Activated CD8-positive, alpha-beta memory T cell treated with anti-CD3 and anti-CD28 coated beads for 1 hour (primary cell): ENCODE measurements around the gene RALGPS1.
"Not testable (repeated sequence)": the region's sequence is repeated elsewhere in the genome, so short reads cannot be mapped to it uniquely, and the experiment has no call there.

Experiments used
- DNase-seq, 2 donors: peaks; one replicate each; pipeline ENCODE4 v3.0.0-alpha.2; 2020; ENCODE audit warnings: low read depth in 1 of 2; ENCODE audit errors: extremely low read depth in 1 of 2

Gene RALGPS1

DNA sequence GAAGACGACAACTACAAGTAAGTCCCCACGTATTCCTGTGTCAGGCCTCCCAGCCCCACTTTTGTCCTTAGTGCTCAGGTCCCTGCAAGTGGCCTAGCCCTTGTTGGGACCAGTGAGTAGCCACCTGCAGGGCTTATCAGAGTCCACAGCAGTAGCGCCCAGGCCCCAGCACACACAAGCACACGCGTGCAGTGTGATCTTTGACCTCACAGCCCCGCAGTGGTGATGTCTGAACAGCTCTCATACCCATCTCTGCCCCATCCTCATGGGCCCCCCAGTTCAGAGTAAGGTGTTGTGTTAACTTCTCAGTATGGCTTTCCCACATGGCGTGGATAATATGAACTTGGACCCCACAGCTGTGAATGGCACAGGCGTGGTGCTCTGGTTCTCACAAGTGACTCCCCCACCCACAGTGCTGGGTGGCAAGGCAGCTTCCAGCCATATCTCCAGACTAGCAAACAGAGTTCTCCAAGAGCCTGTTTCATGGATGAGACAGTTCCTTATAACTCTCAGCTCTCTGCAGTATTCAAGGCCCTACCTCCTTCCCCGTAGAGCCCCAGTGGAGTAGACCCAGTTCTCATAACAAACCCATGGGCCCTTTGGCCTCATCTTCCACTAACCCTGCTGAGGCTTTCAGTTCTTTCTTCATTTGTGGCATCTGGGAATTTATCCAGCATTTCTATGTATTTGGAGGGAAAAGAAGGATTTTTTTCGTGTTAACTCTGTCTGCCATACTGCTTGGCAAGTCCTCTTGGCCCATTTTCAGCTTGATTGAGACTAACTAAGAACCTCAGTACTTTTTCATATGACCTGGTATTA lies 254.4 kb downstream of the RALGPS1 start:
- no peak for DNase-seq

DNA sequence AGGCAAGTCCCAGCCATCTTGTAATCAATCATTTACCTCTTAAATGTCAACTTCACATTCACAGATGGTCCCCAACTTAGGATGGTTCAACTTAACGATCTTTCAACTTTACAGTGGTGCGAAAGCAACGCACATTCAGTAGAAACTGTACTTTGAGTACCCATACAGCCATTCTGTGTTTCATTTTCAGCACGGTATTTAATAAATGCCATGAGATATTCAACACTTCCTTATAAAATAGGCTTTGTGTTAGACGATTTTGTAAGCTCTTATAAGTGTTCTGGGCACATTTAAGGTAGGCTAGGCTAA lies 254.9 kb downstream of the RALGPS1 start:
- DNase-seq, result no peak

DNA sequence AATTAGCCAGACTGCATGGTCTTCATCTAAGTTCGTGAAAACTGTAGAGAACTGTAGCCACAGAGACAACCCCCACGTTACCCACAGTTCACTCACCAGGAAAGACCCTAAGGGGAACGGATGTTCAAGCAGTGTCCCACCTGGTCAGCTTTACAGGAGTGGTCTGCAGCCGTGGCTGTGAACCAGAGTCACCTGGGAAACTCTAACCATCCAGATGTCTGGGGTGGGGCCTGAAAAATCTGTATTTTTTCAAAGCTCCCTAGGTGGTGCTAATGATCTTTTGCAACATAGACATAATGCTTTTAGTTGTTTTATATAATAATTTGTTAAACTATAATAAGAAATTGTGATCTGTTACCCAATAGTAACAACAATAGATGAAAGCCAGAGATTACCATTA lies 255.5 kb downstream of the RALGPS1 start:
- DNase-seq, result no peak

DNA sequence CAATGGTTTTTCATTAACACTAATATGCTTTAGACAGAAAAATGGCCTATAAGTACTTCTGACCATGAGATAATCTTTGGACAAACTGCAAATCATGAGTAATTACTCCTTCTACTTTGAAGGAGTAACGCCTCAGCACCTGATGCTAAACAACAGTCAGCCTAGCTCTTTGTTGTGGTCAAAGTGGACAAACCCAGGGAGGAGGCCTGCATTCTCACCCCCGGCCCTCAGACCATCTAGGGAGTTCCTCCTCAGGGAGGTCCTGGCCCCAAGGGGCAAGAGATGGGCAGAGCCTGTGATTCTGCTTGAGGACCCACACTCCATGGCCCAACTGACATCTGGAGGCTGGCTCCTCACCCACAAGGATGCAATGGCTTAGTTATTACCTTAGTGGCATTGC lies 256.1 kb downstream of the RALGPS1 start:
- DNase-seq, result no peak

DNA sequence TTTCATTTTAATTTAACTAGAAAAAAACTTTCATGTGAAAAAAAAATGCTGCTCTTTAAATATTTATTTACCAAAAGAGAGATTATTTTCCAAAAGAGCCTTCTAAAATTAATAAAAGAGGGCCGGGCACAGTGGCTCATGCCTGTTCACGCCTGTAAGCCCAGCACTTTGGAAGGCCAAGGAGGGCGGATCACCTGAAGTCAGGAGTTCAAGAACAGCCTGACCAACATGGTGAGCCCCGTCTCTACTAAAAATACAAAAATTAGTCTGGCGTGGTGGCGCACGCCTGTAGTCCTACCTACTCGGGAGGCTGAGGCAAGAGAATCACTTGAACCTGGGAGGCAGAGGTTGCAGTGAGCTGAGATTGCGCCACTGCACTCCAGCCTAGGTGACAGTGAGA lies 256.8 kb downstream of the RALGPS1 start:
- not testable (repeated sequence) for DNase-seq

DNA sequence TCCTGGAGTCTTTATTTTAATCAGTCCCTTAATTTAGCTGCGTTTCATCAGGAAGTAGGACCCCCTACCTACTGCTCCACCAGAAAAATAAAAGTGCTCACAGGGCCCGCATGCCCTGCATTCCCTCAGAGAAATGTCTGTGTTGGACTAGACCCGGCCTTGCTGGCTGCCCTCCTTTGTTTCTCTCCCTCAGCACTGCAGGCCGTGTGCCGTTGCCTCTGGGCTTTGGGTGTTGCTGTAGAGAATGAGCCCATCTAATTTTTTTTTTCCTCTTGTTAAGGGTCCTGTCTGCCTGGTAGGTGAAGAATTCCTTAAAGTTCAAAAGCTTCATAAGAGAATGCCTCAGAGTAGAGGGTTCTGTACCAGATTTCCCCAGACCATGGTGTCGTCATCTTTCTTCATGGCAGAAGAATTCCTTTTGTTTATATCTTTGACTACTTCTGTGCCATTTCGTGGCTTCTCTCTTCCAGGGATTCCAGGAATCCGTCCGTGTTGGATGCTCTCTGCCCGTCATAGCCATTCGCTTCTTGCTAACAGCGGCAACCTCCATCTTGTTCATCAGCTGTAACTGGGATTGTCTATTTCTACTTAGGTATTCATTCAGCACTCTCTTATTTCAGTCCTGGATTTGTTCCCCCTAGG lies 257.6 kb downstream of the RALGPS1 start:
- no peak for DNase-seq

DNA sequence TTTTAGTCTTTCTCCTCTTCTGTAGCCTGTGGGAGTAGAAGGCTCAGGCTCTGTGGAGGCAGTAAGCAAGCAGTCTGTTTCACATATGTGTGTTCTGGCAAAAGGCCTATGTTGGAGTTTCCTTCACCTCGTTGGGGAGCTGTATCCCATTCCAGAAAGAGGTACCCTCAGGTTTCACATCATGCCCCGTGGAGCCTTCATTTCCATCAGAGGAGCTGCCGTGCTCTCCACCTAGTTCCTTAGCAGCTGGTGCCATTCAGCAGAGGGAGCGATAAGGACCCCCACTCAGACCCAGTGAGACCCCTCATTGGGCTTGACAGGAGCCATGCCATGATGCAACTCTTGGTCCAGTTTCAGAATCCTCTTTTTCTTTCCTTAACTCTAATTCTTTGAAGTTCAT lies 258.5 kb downstream of the RALGPS1 start:
- no peak for DNase-seq

DNA sequence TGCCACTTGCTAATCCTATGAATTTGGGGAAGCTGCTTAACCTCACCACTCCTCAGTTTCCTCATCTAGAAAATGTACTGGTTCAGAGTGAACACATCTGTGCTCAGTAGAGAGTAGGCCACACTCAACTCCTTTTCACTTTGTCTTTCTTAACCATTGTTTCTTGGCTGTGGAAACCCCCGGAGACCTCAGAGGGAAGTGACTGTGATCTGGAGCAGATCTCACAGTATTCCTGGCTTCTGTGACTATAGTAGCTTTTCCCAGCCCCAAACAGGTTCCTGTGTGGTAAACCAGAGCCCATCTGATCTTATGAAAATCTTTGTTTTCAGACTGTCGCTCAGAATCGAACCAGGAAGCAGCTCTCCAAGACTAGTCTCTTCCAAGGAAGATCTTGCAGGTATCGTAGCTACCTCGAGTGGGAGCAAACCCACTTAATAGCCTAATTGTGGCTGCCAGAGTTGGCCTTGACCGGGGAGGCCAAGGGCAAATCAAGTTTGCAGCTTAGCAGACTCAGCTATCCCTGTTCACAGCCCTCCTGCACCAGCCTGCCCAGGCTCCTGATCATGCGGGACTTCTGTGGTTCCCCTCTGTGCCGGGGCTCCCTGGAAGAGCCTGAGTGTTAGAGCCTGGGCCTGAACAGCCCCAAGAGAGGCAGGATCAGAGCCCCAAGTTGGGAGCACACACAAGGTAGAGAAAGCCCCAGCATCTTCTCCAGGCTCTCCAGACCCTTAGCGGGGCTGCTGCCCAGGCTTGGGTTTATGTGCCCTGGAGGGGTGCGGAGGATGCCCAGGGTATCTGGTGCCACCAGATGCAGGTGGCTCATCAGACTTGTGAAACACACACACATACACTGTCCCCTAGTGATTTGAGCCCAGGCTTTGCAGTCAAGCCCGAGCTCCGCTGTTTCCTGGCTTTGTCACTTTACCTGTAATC lies 260.1 kb downstream of the RALGPS1 start:
- no peak for DNase-seq

DNA sequence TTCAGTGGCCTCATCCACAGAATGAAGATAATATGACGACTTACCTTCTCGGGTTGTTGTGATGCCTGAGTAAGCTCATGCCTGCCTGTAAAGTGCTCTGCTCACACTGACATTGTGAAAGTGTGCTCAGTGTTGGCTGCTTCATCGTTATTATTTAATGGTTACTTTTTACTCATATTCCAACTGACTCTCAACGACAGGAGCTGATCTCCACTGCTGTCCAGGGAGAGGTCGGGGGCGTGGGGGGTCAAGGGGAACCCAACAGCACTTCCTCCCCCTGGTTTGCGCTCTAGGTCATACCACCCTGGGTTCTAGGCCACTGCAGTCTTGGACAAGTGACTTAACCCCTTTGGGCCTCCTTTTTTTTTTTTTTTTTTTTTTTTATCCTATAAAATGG lies 260.7 kb downstream of the RALGPS1 start:
- DNase-seq, result no peak

DNA sequence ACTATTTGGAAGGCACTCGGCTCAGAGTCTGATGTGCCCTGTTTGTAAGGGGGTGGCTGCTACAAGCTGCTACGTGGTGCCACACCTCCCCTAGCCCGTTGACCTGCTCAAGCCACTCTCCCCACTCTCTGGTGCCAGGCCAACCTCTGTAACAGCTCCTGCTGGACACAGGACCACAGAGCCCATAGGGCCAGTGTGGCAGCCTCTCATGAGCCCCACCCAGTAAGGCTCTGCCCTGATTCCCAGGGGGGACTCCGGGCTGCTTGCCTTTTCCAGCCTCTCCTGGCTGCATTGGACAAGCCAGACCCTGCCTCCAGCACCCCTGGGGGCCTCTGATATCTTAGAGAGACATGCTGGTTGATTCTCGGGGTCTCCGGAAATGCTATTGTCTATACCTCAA lies 261.2 kb downstream of the RALGPS1 start:
- no peak for DNase-seq

DNA sequence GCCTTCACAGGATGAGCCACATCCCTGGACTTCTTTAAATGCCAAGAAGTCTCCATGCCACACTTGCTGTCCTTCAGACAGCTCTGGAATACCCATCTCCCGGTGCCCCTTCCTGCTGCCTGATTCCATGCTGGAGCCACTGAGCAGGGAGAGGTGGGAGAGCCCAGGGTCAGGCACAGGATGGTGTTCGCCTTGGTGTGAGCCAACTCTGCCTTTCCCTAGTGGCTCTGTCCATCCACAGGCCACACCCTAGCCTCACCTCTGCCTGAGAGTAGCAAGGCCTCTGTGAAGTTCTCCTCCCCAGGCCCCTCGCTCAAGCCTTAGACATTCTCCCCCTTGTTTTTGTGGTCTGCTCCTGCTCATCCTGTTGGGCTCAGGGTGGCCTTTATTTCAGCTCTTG lies 262.0 kb downstream of the RALGPS1 start:
- no peak for DNase-seq

DNA sequence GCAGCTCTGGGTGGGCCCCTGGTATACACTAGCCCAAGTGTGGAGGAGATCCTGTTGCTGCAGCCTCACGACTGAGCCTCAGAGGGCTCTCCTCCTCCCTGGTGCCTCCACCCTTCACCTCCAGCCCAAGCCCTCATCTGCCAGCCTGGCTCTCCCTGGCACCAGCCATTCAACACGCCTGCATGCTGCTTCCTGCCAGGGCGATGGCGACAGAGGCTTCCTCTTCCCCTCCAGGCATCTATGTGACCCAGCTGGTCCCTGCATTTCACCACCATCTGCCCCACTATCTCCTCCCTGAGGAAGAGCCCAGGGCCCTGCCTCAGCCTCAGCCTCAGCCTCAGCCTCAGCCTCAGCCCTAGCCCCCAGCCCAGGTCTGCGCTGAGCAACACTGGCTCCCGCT lies 262.6 kb downstream of the RALGPS1 start:
- no peak for DNase-seq

DNA sequence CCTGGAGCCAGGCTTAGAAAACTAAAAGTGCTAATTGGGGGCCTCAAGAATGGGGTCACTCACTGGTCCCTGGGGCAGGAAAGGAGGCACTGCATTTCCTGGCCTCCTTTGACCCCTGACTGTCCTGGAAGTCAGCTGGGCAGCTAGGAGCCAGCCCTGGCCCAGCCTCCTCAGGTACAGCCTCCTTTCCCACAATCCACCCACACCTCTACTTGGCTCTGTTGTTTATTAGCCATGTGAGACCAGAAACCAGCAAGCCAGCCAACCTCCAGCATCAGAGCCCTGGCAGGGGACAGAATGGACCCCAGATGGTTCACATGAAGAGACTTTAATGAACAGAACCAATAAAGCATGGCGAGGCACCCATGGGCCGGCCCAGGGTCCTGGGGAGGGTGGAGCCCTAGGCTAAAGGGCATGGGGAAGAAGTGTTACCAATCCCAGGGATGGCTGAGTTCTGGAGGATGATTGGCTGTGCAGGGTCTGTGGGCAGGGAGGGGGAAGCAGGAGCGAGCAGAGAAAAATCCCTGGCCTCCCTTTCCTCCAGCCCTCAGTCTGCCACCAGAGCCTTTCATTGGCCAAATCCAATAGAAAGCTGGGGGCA lies 263.2 kb downstream of the RALGPS1 start:
- DNase-seq, result no peak

DNA sequence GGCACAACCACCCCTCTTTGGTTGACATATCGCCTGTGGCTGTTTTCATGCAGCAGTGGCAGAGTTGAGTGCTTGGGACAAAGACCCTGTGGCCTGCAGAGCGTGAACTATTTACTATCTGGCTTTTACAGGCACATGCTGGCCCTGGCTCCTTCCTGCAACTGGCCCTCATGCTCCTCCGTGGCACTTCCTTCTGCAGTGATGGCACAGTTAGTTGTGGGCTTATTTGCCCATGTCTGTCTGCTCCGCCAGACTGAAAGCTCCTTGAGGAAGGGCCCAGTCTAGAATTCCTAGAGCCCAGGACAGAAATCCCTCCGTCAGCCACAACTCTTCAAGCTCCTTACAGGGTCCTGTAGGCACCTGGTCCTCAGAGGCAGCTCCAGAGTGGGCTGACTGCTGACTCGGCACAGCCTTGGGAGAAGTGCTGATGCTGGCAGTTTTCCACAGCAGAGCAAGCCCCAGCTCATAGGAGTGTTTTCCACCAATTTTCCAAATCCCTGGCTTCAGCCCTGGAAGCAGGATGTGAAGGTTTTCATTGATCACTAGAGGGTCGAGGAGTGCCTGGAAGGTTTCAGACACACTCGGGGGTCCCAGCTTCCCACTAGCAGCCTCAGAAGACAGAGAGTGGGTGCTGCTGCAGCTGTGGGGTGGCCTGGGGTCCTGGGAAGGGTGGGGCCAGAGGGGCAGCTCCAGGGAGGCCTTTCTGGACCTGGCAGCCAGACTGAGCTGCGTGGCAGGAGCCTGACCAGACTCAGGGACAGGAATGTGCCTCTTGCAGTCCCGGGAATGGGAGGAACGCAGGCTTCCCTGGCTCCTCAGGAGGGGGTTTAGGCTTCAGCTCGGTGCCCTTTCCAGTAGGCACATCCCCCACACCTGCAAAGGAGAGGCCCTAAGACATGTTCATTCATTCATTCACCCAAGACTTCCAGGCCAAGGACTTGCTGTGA lies 264.4 kb downstream of the RALGPS1 start:
- no peak for DNase-seq

DNA sequence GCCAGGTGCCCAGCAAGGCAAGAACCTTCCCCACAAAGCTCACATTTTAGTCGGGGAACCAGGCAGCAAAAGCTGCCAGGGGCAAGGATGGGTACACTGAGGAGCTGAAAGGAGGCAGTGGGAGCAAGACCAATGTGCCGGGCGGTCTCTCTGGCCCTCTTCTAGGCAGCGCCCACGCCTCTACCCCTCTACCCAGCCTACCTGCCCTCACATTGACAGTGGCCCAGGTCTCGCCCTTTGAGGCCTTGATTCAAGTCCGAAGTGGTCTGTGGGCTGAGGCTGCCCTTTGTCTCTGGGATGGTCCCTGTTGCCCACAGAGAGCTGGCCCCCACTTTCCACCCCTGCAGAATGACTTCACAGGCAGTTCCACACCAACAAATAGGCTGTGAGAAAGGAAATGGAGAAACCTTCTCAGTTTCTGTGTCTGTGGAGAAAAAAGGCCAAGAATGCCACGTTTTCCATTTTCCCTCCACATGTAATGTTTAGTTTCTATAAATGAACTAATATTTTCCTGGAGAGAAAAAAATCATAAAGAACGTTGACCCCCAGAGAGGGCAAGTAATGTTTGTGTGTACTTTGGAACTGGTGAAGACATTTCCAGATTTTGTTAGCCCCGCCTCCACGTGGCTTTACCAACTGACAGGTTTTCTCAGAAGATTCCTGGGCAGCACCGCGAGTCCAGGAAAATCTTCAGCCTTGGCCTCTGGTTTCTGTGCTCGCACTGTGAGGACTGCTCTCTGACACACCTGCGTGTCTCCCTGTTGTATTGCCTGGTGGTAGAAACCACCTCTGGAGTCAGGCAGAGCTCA lies 265.3 kb downstream of the RALGPS1 start:
- DNase-seq, result no peak

DNA sequence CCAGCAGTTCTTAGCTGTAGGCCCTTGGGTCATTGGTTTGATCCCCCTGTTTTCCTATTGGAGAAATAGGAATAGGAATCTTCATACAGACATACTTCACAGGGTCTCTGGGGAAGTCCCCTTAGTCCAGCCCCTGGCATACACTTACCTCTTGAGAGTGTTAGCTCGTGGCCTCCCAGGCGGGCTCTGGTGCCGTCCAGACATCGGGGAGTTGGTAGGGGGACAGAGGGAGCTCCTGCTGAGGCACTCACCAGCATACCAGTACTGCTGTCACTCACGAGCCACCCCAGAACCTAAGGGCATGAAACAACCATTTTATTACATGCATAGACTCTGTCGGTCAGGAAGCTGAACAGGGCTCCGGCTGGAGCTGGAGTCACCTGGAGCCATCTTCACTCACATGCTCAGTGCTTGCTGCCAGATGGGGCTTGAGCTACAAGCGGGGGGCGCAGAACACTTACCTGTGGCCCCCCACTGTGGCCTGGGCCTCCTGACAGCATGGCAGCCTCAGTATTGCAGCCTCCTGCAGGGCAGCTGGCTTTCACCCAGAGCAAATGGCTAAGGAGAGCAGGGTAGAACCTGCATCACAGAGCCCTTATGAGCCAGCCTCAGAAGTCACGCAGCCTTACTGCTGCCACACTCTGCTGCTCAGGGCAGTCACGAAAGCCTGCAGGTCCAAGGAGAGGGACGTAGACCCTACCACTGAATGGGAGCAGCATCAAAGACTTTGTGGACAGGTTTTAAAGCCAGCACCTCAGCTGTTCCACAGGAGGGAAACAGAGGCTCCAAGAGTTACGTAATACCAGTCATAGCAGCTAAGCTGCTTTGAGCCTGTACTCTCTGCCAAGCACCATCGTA lies 266.1 kb downstream of the RALGPS1 start:
- DNase-seq, result no peak

DNA sequence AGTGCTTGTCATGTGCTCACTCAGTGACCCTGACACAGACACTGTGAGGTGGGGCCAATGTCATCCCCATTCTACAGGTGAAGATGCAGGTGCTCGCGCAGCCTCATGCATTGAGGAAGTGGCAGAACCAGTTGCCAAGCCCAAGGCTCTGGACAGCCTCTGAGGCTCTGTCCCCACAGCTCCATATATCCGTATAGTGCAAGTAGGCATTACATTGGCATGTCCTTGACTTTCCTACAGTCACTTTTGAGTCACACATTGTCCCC lies 266.7 kb downstream of the RALGPS1 start:
- DNase-seq, result no peak

DNA sequence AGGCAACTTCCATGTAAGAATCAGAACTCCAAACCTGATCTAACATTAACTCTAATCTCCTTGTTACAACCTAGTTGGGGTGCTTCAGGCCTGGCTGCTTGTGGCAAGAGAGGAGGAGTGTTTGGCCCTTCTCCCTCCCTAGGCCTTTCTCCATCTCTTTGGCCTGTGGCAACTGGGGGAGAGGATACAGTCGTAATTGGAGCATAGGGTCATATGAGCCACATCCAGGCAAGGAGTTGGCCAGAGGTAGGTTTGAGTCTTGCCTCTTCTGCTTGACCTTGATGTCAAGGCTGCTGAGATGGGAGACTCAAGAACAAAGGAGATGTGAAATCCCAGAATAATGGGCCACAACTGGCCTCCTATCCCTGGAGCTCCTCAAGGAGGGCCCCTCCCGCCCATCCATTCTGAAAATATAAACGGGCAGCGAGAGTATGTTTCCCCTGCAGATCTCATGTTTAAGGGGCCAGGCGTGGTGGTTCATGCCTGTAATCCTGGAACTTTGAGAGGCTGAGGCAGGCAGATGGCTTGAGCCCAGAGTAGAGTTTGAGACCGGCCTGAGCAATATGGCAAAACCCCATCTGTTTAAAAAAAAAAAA lies 267.1 kb downstream of the RALGPS1 start:
- no peak for DNase-seq
